Measurements from ENCODE around the gene EHD2.

GRCh38 chr19:47700934-47701716 is 12.1 kb upstream of the EHD2 start:
- TF ChIP-seq EZH2 (IDR thresholded peaks at IDR 0.05; ENCODE audit: insufficient read depth, poor library complexity, severe bottlenecking): no peak
- TF ChIP-seq EZH2phosphoT487 (IDR thresholded peaks at IDR 0.05; ENCODE audit: insufficient read depth, low read depth): no peak
